Bronchial epithelial cell (primary cell): ENCODE data around the gene SEC16A. TPM values are rescaled to one million over a fixed set of nuclear protein-coding genes. Genes with fewer than 3 reads are reported as not detected.

Experiments used
- DNase-seq: peaks from one replicate; pipeline ENCODE4 v3.0.0-alpha.2; 2010; ENCODE audit warnings: low read depth
- FAIRE-seq: peaks from 2 replicates; lab custom pipeline; 2011; peaks lifted over from hg19 to GRCh38; lab: Jason Lieb, UNC
- H3K27me3 ChIP-seq: 2 replicates; pipeline ENCODE4 v1.5.1; 2011; ENCODE audit warnings: low read length; ENCODE audit not compliant: control insufficient read depth, insufficient read depth
- H3K36me3 ChIP-seq: 2 replicates; pipeline ENCODE4 v1.5.1; 2011; ENCODE audit warnings: low read length; ENCODE audit not compliant: control insufficient read depth, insufficient read depth
- H3K4me3 ChIP-seq: 2 replicates; pipeline ENCODE4 v1.5.1; 2011; ENCODE audit warnings: mild to moderate bottlenecking, low read depth, low read length, control low read depth
- CTCF ChIP-seq: IDR thresholded peaks from 2 replicates; pipeline ENCODE4 v1.5.1; 2011; ENCODE audit warnings: mild to moderate bottlenecking, moderate library complexity, low read length, control low read depth, inconsistent platforms; ENCODE audit not compliant: insufficient read depth, severe bottlenecking
- total RNA-seq: library from RNA; depleted of rRNA; stranded (reverse); fragments of >200 nt; gene quantifications from 2 replicates; pipeline ENCODE4 v1.2.1, GENCODE V29; 2014

The SEC16A gene
- total RNA-seq, 1 donor from 2014 or later: 13.7 TPM

GRCh38 chr9:136467766-136468165 lies 15.1 kb downstream of the SEC16A start:
- H3K36me3 ChIP-seq: peaks cover 61% of the 10 kb centered on the region
- TF ChIP-seq CTCF: no peak
- DNase-seq (no peak), FAIRE-seq (no peak)
- H3K4me3 ChIP-seq: no peak overlapping the region
- H3K27me3 ChIP-seq: no peaks in the 10 kb centered on the region

GRCh38 chr9:136466155-136466541 lies 16.7 kb downstream of the SEC16A start:
- no peak for DNase-seq
- no peak for FAIRE-seq
- Histone ChIP-seq H3K4me3 (no peak overlapping the region), H3K27me3 (no peaks in the 10 kb centered on the region), H3K36me3 (peaks cover 61% of the 10 kb centered on the region)
- TF ChIP-seq CTCF: no peak

- H3K36me3 ChIP-seq: peaks cover 61% of the 10 kb centered on the region
- no peak for TF ChIP-seq CTCF
Measured at GRCh38 chr9:136465500-136466154, 17.2 kb downstream of the SEC16A start.

GRCh38 chr9:136464241-136464640 lies 18.6 kb downstream of the SEC16A start:
- no peak for FAIRE-seq
- Histone ChIP-seq H3K27me3 (no peaks in the 10 kb centered on the region), H3K4me3 (no peak overlapping the region), H3K36me3 (peaks cover 59% of the 10 kb centered on the region)
- no peak for TF ChIP-seq CTCF
- DNase-seq: no peak

More at GRCh38 chr9:136465500-136466154, 17.2 kb downstream of the SEC16A start:
- FAIRE-seq (no peak), DNase-seq (no peak)
- Histone ChIP-seq H3K4me3 (no peak overlapping the region), H3K27me3 (no peaks in the 10 kb centered on the region)

- Histone ChIP-seq H3K4me3 (no peak overlapping the region), H3K27me3 (no peaks in the 10 kb centered on the region), H3K36me3 (peaks cover 60% of the 10 kb centered on the region)
- no peak for TF ChIP-seq CTCF
- FAIRE-seq: no peak
- no peak for DNase-seq
Measured at GRCh38 chr9:136463578-136463977, 19.3 kb downstream of the SEC16A start.

GRCh38 chr9:136462664-136463063 lies 20.2 kb downstream of the SEC16A start:
- DNase-seq (no peak), FAIRE-seq (no peak)
- TF ChIP-seq CTCF: no peak
- H3K4me3 ChIP-seq: no peak overlapping the region
- peaks cover 55% of the 10 kb centered on the region for H3K36me3 ChIP-seq
- H3K27me3 ChIP-seq: no peaks in the 10 kb centered on the region
